NCI-H524 treated with DMSO at 0.1 percent for 48 hours (cell line): Measurements from ENCODE around the gene GFRA1.

Experiments used
- DNase-seq: peaks from one replicate; lab custom pipeline; 2025; lab: John Stamatoyannopoulos, UW

The GFRA1 gene

DNA sequence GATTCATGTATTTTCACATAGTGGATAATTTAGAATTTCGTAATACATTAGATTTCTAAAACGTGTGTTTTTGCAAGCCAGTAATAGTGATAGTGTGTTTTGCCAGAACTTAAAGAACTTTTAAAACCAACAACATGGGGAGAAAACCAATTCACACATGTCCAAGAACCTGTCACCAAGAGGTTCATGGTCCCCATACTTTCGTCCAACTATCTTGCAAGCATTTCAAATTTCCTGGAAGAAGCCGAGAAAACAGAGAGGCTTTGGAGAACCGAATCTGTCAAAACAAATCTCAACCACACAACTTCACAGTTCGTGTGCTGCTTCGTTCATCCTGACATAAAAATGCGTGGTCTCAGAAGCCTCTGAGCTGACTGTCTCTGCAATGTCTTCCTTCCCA lies 31.9 kb downstream of the GFRA1 start:
- DNase-seq, result no peak

DNA sequence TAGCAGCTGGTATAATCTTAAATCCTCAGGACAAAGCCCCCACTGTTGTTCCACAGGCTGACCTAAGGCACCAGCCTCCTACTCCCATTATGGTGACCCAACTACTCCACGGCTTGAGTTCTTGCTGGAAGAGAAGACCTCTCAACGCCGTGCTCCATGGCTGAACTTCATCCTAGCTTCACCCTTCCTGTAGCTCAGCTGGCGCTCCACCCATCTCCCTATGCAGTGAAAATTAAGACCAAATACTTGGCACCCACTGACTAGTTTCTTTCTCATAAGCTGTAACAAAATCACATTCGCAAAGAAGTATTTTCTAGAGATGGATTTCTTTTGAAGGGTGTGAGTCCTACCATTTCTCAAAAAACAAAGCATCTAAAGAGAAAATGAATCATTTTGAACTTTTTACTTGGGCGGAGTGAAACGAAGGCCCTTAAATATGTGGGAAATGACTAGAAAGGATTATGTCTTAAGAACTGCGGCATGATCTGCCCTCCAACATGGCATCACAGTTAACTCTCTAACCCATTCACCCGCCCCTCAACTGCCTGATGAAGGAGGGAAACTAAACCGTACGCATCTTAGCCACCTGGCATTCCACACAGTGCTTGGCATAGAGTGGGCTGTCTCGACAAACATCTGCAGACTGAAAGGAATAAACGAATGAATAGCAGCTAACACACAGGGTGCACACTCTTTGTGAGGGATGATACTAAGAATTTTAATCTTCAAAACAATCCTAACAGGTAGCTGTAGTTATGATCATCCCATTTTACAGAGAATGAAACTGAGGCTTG lies 32.7 kb downstream of the GFRA1 start:
- no peak for DNase-seq

DNA sequence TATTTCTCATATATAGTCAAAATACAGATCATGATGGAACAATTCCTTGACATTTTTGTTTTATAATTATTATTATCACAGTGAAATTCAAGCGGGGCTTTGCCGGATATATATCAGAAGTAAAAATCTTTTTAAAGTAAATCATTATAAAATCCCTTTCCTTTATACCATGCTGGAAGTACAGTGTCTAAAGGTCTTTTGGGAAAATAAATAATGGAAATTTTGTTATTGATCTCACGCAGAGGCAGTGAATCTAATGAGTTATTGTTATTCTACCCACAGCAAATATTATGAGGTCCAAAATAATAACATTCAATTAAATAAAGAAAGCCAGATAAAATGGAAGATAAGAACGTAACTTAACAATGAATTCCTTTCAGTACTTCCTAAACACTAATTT lies 33.8 kb downstream of the GFRA1 start:
- DNase-seq, result no peak

DNA sequence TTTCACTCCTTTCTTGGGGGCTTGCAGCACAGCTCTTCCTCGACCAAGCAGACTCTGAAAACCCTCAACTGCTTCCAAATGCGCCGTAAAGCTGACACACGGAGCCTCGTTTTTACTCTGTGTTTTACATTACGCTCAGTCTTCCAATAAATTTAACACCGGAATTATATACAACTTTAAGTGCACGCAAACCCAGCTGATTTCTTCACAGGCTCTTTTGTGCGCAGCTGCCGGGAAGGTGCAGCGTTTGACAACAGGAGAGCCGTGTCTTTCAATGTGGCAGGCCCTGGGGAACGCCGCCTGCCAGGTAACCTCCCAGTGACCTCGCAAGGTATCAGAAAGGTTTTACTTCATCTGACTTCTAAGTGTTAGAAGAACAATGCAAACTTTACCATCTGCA lies 35.0 kb downstream of the GFRA1 start:
- DNase-seq, result no peak

DNA sequence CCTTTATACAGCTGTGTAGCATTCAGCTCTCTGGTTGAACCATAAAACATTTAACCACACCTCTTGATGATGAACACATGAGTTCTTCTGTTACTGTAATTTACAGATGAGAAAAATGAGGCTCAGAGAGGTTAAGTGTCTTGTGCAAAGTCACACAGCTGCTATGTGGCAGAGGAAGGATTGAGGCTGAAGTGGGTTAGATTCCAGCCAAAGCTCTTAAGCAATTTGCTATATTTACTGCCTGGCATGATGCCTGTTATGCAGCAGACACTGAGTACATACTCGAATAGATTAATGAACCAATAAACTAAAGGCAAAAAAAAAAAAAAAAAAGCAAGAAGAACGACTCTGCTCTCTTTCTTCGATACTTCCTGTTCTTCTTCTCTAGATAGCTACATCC lies 35.7 kb downstream of the GFRA1 start:
- DNase-seq, result no peak

DNA sequence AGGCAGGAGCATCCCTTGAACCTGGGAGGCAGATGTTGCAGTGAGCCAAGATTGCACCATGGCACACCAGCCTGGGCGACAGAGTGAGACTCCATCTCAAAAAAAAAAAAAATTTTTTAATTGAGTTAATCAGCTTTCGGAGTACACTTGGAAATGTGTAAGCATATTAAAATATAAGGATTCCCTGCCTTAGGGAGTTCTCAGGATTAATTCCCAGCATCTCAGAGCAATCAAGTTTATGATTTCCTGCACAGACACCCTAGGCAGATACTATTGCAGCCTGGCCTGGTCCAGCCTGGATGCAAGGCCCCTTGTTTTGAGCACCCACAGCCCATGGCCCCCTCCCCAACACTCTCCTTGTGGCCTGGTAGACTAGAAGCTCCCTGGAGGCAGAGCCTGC lies 39.8 kb downstream of the GFRA1 start:
- DNase-seq, result no peak

DNA sequence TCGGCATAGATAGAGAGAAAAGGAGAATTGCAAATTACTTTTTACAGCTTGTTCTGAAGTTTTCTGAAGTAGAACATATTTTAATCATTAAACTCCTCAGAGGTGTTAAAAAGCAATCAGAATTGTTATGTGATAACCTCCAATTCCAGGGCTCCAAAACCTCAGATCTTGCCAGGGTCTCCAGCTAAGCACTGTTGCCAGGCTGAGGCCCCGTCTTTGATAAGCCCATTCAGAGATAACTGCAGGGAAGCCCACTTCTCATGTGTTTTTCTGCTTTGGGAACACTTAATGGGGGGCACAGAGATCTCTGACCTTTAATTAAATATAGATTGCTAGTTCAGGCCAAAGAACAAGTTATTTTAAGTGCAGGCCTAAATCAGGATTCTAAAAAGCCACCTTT lies 40.4 kb downstream of the GFRA1 start:
- DNase-seq, result no peak

DNA sequence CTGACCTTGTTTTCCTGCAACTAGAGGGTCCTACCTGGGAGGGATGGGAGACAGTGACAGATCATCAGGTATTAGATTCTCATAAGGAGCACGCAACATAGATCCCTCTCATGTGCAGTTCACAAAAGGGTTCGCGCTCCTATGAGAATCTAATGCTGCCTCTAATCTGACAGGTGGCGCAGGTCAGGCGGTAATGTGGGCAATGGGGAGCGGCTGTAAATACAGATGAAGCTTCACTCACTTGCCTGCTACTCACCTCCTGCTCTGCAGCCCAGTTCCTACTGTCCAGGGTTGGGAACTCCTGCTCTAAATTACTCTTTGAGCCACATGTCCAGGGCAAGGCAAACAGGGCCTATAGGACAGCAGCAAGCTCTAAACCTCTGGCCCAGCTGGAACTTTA lies 46.2 kb downstream of the GFRA1 start:
- no peak for DNase-seq

DNA sequence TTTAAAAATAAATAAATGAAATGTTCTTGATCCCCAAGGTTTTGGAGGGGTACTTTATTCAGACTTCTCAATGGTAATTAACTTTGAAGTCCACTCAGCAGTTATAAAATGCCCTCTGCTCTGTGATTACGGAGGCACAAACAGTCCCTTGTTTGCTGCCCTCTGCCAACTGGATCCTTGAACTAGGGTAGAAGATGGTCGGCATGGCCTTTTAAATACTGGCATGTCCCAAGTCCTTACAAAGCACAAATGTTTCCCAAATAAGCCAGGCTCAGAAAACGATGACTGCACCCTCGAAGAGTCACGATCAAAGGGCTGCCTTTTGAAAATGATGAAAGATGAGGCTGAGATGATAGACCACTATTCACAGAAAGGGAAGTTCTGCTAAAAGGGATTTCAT lies 47.0 kb downstream of the GFRA1 start:
- DNase-seq, result no peak

DNA sequence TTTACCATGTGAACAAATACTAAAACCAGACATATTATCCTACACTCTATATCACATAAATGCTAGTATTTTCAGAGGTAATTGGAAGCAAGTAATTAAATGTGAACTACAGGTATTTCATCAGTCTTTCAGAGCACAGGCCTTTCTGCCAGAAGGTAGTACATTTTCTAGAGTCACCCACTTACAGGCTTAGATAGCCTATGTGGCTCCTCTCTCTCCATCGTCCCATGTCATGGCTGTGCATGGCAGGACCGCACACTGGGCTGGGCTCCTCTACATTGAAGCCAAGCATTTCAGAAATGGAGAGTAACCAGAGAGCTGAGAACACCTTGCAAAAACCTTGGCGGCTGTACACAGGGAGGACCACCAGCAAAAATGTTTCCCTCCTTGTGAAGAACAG lies 49.7 kb downstream of the GFRA1 start:
- no peak for DNase-seq

DNA sequence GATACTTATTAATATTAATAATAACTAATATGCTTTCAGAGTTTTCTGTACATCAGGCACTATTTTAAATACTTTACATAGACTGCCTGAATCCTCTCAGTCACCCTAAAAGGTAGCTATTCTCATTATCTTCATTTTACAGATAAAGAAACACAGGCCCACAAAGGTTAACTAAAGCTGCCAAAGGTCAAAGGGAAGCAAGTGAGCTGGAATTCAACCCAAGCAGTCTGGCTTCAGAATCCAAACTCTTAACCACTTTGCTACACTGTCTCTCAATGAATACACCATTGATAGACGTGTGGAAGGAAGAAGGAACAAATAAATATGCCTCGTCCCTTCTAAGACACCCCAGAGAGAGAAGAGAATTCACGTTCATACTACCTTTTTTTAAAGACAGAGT lies 52.0 kb downstream of the GFRA1 start:
- DNase-seq, result no peak

DNA sequence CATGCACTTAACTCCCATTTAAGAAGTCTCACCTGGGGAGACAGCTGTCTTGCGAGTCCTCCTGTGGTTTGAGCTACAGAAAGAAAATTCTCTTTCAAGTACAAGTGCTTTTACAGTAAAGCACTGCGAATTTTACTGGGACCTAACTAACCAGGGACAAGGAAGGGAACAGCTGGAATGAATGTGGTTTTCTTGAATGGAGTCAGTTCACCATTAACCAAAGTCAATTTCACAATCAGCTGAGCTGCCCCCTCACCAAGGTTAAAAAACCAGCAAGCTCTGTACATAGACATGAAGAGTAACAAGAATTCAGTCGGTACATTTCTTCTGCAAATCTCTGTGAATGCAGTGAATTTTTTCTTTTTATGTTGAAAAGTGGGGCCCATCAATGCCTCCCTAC lies 56.3 kb downstream of the GFRA1 start:
- DNase-seq, result no peak

DNA sequence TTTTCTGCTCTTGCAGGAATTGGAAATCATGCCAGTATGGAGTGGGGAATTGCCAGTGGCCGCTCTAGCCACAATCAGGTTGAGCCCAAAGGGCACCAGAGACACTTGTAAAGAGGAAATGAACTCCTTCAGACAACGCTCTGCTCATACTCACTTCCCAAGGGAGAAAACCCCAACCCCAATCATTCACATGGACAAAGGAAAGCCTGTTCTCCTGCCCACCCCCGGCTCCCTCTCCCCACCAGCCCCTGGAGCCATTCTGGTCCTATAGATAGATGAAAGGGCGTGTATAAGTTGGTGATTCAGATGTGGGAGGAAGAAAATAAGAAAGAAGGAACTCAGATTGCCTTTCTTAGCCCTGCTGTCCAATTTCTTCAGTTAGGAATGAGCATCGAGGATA lies 57.4 kb downstream of the GFRA1 start:
- no peak for DNase-seq

DNA sequence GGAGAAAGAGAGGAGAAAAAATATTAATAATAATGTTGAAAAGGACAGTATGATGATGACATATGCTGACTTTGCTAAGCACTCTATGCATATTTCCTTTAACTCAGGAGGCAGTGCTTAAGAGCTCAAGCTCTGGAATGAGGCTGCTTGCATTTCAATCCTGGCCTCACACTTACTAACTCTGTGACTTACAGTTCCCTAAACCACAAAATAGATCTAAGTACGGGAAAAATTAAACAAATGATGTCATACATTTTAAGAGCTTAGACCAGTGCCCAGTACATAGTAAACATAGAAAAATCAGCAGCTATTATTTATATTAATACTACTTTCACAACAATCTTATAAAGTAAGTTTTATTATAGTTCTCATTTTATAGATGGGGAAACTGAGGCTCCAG lies 61.3 kb downstream of the GFRA1 start:
- DNase-seq, result no peak

DNA sequence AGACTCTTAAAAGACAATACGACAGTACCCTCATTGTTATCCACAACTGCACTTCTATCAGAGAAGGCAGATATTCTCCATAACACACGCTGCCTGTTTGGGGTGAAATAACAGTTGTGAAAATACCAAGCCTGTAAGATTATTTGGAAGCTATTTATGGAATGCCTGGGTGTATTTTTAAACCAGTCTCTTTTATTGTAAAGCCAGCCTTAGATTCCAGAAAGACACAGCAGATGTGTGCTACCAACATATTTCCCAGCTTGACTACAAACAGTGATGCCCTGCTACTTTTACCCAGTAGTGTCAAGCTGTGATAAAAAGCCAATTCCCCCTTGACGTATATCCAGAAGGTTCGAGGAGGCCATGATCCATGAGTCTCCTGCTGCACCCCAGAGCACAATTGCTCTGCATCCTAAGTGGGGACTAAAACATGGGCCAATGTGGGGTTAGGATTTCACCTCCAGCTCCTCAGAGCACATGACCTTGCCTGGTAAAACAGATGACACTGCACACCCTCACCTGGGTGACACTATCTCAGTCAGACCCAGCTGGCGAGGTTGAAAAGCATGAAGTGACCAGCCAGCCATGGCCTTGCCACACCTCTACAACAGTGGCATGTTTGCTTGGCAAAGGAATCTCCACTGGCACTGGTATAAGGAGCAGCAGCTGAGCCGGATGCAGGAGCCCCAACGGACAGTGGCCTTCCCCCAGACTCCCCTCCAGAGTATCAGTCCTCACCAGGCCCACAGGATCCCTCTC lies 62.2 kb downstream of the GFRA1 start:
- no peak for DNase-seq

DNA sequence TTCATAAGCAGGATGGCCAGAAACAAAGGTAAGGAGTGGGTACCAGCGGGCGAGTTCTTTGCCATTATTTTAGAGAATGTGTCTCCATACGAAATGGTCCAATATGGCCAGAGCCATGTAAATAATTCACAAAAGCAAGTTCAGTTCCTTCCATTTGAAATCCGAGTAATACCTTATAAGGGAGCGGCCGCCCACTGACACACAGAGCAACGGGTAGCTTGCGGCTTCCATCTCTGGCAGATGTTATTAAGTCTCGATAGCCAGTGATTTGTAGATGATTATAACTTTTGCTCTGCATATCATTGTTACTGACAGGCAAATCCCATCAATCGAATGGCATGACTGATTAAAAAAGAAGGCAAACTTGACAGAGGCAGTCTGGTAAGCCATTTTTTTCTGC lies 63.2 kb downstream of the GFRA1 start:
- DNase-seq, result no peak

DNA sequence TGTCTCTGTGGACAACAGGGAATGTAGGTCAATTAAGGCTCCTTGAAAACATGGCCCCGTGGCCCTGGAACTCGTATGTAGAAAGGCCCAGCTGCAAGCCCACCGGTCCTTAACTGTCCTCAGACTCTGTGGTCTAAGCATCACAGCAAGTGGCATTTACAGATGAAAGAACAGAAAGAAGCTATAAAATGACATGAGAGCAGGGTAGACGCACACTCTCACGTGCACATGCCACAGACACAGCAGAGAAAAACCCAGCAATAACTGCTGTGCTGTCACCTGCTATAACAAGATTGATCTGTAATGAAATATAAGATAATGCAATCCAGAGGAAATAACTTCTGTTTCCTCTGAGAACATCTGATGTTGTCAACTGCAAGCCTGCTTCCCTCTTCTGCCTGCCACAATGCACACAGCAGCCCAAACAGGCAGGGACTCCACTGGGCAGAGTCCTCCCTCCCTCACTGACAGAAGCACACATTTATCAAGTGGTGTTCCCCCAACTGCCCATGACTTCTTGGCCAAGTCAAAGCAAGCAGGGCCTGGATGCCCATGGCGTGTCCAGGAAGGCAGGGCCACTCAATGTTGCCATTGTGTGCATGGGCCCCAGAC lies 63.9 kb downstream of the GFRA1 start:
- DNase-seq, result no peak

DNA sequence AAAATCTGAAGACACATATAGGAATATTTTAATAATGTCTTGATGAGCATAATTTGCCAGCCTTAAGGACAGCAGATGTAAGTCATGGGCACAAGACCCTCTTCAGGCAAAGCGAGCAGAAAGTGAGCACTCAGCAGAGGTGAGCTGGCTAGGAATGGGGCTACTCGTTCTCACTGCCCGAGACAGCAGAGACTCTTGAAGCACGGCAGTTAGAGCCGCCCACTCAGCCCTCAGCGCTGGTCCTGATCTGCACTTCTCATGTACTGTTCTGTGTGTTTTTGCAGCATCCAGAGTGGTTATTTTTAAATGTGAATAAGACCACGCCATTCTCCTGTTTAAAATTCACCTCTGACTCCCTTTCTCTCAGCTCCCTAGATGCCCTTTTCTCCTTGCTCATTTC lies 65.3 kb downstream of the GFRA1 start:
- no peak for DNase-seq

DNA sequence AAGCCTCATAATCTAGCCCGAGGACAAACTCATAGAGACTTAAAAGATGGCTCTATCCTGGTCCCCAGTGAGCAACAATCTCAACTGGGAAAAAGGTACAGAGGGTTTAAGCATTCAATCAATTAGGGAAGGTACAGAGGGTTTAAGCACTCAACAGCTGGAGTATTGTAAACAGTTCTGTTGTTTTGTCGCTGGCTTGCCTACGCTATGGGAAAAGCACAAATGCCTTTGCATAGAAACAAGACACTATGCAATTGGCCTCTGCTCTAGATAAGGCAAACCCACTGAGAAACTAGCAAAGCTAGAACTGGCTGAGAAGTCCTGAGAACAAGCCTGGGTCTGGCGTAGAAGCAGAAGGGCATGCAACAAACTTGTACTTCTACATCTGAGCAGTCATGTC lies 69.3 kb downstream of the GFRA1 start:
- DNase-seq, result no peak

DNA sequence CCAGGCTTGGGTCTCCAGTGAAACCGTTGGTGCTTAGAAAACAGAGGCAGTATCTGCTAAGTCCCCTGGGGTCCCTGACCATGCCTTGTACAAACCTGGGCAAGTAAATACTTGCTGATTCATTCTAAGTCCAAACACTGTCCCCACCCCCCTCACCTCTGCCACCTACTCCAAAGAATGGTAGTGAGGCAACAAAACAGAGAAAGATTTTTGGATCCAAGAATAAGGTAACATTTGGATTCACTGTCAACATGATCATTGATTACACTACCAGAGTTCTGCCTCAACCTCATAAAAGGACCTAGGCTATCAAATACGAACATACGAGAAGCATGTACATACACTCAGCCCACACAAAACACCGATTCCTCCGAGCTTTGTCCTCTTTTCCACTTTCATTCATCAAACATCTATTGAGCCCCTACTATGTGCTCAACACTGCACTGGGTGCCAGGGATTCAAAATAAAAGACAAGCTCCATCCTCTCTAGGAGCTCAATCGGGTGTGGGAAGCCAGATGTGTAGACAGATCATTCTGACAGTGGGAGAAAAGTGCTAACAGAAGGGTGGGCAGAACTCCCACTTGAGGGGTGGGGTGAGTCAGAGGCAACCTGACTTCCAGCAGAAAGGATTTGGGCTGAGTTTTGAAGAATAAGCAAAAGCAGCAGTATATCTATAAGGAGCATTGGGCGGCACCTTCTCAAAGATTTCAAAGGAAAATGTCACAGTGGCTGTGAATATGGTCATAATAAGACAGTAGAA lies 71.2 kb downstream of the GFRA1 start:
- DNase-seq, result no peak

DNA sequence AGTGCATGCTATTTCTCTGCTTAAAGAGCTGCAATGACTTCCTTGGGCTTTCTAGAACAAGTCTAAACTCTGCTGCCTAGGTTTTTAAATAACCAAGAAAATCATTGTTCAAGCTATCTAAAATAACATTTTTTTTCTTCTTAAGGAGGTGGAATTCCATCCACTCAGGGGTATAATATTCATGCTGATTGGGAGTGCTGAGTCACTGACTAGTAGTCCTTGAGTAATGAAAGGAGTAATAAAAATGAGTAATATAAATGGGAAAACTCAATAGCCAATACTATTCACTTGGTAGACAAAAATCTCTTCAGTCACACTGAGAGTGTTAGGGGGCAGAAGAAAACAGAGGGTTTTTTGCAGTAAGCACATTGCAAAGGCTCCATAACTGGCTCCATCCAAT lies 72.0 kb downstream of the GFRA1 start:
- DNase-seq, result no peak

DNA sequence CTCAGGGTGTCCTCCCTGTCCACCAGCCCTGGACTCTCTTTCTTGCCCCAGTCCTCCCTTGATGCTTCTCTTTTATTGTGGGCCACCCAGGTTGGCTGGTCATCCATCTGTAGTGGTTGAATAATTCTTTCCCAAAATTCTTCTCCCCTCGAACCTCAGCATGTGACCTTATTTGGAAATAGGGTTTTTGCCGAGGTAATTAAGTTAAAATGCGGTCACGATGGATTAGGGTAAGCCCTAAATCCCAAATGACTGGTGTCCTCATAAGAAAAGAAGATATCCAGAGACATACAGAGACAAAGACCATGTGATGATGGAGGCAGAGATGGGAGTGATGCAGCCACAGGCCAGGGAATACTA lies 74.3 kb downstream of the GFRA1 start:
- DNase-seq, result no peak
